Sigmoid colon (tissue), 4 donors: Measurements from ENCODE around the gene DYRK1A.

ENCODE experiments used
- CTCF ChIP-seq, 4 experiments: fragments of 450-650 bp in 3 of 4; fragments of 200-600 bp in 1 of 4; IDR thresholded peaks; one replicate each; pipeline ENCODE4 v1.5.1; 2016 to 2019; ENCODE audit warnings: antibody characterized with exemption in 4 of 4, mild to moderate bottlenecking in 3 of 4, moderate library complexity in 2 of 4
- POLR2A ChIP-seq, 2 donors: fragments of 450-650 bp; IDR thresholded peaks; one replicate each; pipeline ENCODE4 v1.6.1; 2016; ENCODE audit warnings: antibody characterized with exemption in 2 of 2, mild to moderate bottlenecking in 2 of 2, moderate library complexity in 2 of 2
- POLR2AphosphoS5 ChIP-seq, 4 donors: sonication (generic); formaldehyde crosslinking; IDR thresholded peaks; one replicate each; pipeline ENCODE4 v1.6.1; 2017; ENCODE audit warnings: antibody characterized with exemption in 4 of 4

- TF ChIP-seq POLR2AphosphoS5 (IDR thresholded peaks at IDR 0.05) = no peak
- TF ChIP-seq CTCF (IDR thresholded peaks at IDR 0.05) = no peak
- TF ChIP-seq POLR2A (IDR thresholded peaks at IDR 0.05) = no peak
These were observed 44.1 kb downstream of the DYRK1A start for GRCh38 chr21:37410639-37411038.
